Measurements from ENCODE around the gene ESD.

DNA sequence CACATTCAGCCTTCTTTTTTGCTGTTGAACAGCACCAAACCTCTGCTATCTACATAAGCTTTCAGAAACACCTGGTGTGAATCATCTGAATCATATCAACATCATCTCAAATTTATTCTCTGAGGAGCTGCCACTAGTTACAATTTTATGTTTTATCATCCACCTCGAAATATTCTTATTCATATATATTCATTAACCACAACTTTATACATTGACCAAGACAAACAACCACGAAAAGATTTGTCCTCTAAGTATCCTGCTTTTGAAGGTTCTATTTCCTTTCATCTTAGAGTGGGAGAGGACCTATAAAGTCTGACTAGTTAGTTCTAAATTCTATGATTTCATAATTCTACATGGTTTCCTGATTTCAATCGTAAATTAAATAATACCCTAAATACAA, 18.9 kb downstream of the ESD start:
- TF ChIP-seq, protein P1, sequence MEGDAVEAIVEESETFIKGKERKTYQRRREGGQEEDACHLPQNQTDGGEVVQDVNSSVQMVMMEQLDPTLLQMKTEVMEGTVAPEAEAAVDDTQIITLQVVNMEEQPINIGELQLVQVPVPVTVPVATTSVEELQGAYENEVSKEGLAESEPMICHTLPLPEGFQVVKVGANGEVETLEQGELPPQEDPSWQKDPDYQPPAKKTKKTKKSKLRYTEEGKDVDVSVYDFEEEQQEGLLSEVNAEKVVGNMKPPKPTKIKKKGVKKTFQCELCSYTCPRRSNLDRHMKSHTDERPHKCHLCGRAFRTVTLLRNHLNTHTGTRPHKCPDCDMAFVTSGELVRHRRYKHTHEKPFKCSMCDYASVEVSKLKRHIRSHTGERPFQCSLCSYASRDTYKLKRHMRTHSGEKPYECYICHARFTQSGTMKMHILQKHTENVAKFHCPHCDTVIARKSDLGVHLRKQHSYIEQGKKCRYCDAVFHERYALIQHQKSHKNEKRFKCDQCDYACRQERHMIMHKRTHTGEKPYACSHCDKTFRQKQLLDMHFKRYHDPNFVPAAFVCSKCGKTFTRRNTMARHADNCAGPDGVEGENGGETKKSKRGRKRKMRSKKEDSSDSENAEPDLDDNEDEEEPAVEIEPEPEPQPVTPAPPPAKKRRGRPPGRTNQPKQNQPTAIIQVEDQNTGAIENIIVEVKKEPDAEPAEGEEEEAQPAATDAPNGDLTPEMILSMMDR (IDR thresholded peaks at IDR 0.05) = no peak
- TF ChIP-seq POLR2A (IDR thresholded peaks at IDR 0.05) = no peak

All from testis (tissue), 2 donors.